NCI-H2227 treated with DMSO at 0.1 percent for 48 hours (cell line): ENCODE results near the gene ALPI.

Experiments used
- DNase-seq: peaks from one replicate; lab custom pipeline; 2025; lab: John Stamatoyannopoulos, UW

Gene ALPI

DNA sequence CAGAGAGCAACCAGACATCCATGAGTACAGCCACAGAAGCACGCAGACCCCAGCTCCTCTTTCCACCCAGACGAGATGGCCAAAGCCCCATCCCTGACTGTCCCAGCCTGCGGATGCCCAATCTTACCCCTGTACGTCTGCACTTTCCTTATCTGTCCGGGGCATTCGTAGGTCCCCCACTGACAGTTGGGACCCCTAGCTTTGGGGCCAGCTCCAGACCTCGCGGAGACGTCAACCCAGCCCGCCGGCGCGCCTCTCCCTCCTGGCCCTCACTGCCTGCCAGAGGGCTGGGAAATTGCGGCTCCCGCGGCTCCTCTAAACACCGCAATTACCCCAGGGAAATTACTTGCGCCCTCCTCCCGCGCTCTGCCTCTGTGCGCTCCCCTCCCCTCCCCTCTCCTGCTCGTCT, 29.4 kb downstream of the ALPI start:
- peak; percentile 71 for DNase-seq

DNA sequence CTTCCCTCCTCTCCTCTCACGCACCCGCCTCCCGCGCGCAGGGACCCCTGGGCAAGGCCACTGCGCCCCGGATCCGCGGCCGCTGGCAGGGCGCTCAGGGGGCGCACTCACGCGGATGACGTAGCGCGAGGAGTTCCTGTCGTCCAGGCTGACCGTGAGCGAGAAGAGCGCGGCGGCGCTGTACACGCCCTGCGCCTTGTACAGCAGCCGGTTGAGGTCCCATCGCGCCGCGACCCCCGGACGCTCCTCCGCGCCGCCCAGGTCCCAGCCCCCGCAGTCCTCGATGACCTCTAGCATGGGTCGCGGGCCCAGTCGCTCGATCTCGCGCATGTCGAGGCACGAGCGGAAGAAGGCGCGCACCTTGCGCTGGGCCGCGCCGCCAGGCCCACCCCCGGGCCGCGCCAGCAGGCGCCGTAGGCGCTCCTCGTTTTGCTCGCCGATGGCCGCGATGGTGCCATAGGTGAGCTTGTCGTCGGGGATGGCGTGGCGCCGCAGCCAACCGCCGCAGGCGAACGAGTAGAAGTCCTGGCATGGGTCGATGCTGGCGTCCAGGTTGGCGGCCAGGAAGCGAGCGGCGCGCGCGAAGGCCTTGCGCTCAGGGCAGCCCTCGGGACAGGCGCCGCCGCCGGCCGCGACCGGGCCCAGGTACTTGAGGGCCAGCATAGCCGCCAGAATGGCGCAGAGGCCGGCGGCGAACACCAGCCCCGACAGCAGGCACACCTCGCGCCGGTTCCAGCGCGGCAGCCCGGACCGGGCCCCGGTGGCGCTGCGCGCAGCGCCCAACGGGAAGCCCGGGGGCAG, 30.0 kb downstream of the ALPI start:
- DNase-seq: peak; percentile 57

DNA sequence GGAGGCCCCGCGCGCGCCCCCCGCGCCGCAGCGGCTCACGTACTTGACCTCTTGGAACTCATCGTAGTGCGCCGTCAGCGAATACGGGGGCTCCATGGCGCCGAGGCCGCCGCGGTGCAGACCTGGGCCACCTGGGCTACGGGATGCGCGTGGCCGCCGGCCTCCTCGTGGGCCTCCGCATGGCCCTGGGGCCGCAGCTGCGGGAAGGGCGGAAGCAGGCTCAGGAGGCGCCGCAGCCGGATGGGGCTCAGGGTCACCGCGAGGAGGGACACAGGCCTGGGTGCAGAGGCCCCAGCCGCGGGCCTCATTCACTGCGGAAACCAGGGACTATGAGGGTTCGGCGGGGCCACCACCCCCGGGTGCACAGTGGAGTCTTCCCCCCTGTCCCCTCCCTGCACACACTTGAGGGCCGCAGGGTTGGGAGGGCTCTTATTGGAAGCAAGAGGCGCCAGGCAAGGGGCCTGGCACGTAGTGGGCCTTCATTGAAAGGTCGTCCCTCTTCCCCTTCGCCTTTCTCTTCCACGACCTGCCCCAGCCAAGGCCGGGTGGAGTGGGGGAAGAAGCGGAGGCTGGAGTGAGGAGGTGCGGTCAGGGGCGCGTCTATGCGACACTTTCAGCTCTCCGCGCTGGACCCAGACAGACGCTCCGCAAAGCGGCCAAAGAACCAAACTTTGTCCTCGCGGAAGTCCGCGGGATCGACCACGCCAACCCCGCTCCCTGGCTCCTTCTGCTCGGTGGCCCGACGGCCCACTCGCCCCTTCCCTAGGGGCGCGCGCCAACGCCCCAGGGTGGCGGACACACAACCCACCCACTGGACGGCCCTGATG, 30.8 kb downstream of the ALPI start:
- DNase-seq: no peak

DNA sequence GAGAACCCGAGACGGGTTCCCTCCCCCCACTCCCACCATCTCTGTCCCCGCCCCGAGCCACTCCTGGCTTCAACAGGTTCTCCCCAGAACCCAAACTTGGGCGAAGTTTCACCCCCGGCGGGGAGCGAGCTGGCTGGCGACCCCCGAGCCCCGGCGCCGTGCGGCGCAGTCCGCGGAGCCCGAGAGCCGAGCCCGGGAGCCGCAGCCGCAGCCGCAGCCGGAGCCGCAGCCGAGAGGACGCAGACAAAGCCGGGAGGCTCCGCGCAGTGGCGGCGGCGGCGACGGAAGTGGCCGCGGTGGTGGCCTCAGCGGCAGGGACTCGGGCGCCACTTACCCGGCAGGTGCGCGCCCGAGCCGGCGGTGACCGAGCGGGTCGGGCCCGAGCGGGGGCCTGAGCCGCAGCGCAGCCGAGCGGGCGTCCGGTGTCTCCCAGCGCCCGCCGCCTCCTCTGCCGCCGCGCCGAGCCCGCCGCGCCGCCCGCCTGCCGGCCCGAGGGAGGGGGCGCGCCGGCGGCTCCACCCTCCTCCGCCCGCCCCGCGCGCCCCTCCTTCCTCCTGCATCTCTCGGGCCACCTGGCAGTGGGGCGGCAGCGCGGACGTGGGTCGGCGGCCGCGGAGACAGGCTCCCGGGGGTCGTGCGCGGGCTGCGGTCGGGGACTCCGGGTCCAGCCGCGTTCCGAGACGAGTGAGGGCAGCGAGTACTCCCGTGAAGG, 31.6 kb downstream of the ALPI start, which contains the start of gene ECEL1:
Gene ECEL1, minus strand, starts transcription at position 450 of the 712 bp plus-strand sequence. CDS start 1,181 bp downstream, outside the sequence.
- no peak for DNase-seq

DNA sequence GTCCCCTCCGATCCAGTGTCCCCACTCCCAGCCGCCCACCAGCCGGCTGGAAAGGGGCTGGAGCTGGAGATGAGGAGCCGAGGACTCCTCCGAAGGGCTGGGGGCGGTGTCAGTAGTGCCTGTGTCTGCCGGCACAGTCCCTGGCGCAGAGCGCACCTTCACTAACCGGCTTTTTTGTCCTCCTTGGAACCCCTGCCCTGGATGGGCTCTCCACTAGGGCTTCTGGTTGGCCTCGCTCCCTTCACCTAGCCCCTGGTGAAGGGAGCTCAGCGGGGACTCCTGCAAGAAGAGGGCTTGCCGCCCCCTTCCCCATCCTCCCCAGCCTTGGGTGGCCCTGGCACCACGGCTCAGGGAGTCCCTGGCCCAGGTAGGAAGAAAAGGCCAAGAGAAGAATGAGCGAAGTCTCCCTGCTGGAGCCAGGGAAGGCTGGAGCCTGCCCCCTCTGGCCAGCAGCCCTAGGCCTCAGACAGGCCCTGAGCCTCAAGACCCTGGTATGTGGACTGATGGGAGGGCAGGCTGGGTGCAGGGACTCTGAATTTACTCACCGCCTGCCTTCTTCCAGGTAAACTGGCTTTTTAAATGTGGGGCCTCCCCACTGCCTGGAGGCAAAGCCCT, 32.3 kb downstream of the ALPI start:
- DNase-seq: no peak

DNA sequence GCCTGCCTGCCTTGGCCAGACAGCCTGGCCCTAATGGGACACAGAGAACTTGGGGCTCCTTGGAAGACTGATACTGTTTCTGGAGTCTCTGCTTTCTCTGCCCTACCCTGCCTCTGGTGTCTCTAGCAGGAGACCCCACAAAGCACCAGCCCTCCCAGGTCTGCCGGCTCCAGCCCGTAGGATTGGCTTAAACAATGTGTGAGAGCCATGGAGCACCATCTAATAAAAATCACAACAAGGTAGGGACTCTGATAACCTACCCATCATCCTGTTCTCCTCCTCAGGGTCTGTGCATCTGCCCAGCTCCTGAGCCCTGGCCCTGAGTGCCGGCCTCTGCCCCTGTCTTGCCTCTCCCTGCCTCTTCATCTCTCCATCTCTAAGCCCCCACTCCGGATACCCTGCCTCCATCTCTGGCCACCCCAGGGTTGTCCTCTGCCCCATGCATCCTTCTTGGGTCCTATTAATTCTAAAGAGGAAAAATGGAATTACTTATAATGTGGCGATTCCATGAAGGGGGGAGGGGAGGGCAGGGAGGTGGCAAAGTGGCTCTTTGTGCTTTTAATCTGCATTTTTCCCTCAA, 32.9 kb downstream of the ALPI start:
- DNase-seq: no peak

DNA sequence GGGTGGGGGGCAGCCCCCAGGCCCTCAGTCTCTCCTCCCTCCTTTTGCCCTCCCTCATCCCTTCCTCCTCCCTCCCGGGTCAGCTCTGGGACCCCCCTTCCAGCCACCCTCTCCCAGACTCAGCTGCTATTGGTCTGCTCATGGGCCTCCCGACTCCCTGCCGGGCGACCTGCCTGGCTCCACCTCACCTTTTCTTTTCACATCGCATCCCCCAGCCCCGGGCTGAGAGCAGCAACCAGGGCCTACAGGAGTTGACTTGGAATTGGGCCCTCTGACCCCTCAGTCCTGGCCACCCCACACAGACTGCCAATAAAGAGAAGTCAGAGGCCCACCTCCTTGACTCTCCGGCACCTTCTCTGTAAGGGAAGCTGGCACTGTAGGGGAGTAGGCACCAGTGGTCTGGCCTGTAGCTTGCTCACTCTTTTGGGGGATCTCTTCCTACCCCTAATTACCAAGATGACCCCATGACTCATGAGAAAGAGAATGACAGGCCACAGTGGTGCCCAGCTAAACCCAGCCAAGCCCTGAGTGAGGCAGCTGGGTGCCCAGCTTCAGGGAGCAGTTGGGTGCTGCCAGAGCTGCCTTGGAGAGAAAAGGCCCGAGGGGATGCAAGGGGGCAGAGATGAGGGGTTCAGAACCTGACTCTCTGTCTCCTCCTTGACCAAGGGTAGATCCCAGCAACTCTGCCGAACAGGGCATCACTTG, 33.7 kb downstream of the ALPI start:
- DNase-seq: no peak

DNA sequence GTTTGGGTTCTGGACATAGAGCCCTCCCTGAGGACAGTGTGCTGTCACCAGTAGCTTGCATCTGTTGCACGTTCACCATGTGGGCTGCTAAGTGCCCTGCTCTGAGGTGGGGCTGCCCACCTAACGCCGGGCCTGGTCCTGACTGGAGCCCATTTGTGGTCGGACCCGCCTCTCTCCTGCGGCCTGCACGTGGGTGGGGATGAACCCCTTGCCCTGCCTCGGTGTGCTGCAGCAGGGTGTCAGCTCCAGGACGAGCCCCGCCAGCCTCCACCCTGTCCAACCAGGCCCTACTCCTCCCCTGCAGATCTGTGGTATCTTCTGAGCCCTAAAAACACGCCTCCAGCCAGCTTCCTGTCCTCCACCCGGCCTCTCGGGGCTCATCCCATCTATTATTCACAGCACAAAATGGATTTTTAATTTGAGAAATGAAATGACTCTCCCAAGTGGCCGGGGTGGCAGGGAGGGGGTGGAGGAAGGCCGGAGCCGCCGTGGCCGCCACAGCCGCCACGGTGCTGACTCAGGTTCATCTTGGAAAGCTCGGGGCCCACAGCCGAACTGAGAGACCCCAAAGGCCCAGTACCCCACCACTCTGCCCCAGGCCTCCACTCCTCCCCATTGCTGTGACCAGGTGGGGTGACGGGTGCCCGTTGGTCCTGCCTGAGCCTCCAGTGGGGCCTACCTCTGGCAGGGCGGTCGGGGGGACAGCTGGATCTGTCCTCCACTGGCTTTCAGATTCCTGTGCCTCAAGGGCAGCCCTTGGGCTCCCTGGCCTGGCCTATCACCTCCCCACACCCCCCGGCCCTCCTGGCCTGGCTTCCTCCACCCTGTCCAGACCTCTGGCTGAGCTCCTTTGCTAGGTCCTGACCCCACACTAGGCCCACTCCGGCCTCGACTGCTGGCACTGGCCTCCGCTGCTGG, 34.5 kb downstream of the ALPI start:
- no peak for DNase-seq

DNA sequence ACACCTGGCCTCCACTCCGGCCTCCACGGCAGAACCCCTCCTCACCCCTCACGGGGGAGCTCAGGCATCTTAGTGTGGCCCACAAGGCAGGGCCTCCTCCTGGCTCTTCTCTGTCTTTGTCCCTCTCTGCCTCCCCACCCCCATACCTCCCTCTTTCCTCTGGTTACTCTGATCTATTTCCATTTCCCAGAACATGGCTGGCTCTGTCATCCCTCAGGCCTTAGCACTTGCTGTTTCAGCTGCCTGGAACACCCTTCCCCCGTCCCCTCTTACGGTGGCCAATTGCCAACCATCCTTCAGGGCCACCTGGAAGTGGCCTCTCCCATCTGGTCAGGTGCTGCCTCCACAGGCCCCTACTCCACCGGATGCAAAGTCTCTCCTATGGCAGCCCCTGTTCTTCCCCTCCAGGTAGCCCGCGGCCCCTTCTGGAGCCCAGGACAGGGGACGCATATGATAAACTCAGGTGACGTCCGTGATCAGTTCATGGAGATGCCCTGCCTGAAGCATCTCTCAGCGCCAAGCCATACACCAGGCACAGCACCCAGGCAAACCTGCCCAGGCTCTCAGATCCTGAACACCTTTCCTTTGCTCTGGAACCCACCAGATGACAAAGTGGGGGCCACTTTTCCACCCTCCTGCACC, 35.3 kb downstream of the ALPI start:
- no peak for DNase-seq

DNA sequence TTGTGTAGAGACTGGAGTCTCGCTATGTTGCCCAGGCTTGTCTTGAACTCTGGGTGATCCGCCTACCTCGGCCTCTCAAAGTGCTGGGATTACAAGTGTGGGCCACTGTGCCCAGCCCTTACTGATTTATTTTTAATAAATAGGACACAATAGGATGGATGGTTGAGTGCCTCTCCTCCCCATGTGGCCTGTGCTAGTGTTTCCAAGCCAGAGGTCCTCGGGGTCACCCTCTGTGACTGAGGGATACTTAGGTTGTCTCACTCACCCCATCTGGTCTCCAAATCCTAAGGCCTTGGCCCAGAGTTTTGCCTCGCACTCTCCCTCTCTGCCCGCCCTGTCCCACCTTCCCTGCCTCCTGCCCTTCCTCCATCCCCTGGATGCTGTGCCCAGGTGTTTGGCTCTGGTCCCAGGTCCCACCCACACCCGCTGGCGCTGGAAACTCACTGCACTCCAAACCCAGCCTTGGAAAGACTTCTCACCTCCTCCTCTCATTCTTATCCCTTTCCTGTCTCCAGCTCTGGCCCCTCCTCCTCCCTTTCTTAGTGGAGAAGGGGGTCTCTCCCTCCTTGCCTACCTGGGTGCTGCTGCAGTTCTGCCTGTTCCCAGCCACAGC, 36.4 kb downstream of the ALPI start:
- no peak for DNase-seq

DNA sequence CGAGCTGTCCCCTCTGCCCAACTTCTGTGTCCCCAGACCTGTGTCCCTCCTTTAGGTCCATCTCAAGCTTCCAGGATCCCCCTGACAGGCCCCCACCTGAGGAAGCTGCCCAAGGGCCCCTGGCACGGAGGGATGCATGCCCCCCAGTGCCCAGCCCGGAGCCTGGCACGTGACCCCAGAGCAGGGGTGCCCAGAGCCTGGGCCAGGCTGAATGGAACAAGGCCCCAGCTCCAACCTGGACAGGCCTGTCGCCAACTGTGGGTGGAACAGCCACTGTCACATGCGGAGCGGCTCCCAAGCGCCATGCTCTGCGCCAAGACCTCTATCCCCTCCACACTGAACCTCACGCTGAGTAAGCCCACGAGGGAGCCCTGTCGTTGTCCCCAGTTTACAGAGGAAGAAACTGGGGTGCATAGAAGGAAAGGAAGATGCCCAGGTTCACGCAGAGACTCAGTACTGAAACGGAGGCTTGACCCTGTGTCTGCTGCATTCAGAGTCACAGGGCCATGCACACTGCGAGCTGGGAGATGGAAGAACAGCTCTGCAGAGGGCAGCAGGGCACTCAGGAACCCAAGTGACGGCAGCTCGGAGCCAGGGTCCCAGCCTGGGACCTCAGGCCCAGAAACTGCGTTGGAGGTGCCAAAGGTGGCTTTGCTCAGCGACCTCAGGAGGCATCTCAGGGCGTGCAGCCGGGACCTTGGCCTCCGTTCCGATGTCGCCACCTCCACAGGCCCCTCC, 37.2 kb downstream of the ALPI start:
- DNase-seq: no peak

DNA sequence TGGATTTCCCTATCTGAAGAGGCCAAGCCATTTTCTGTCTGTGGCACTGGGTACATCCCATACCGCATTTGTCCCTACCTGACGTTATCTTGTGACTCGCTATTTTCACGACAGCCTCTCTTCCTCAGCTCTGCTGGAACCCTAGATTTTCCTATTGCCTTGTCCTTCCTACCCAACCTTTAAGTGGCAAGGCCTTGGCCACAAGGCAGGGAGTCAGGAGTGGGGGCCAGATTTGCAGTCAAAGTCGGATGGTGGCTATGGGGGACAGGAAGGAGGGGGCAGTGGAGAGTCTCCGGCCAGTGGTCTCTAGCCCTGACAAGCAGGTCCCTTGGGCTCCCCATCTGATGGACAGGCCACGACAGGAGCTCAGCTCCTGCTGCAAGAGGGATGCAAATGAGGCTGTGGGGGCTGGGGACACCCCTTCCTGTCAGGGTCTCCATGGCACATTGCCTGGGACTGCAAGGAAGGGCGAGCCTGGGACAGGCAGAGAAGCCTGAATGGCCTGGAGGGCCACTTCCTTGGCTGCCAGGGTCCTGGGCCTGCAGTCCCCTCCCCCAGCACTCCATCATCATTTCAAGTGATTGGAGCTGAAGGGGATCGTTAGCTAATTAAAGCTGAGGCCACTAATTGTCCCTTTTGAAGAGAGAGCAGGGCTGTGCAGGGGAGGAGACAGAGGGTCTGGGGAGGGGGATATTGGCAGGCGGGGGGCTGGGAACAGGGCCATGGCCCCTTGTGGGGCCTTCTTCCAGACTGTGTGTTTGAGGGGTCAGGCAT, 37.9 kb downstream of the ALPI start:
- DNase-seq: no peak

DNA sequence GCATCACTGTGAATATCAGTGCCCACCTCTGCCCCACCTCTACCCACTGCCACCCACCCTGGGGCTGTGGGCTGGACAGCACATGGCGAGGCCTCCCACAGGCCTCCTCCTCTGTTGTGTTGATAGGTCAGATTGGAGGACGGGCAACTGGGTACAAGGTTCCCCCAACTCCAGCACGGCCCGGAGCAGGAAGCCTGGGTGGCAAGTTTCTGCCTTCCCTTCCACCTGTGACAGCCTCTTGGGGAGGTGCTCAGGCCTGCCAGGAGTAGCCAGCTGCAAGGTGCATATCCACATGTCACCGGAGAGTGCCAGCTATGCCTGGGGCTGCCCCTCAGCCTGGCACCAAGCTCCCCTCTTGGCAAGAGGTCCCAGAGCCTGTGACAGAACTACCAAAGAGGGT, 38.6 kb downstream of the ALPI start:
- no peak for DNase-seq

DNA sequence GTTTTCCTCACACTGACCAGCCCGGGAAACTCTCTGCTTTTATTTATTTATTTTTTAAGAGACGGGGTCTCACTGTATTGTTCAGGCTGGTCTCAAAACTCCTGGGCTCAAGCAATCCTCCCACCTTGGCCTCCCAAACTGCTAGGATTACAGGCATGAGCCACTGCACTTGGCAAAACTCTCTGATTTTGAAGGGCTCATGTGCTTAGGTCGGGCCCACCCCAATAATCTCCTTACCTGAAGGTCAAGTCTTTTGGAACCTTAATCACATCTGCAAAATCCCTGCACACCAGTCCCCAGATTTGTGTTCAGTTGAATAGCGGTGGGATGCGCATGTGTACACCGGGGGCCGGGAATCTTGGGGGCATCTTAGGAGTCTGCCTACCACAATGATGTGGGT, 39.3 kb downstream of the ALPI start:
- no peak for DNase-seq

DNA sequence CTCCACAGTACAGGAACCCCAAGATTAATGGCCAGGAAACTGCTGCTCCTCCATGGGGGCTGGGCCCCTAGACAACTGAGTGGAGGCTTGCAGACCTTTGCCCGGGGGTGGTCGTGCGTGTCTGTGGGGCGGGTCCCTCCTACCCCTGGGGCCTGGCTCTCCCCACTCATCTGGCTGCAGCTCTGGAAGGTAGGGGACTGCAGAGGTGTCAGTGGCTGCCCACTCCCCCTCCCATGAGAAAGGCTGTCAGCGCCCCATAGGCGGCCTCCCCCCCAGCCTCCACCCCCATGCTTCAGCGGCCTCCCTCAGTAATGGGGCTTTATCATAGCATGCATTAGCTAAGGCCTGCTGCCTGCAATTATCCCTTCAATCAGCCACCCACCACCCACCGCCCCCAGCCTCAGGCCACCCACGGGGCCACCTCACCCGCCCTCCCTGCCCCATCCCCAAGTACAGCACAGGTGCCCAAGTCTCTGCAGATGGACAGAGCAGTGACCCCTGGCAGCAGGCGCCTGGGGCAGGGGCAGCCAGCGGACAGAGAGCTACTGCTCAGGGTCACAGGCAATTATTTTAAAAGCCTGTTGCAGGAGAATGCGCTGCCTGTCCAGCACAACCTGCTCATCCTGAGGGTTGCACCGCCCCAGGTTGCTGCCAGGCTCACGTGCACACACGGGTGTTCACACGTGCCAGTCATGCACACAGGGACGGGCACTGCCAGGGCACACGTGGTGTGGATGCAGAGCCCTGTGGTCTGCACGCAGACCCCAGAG, 40.7 kb downstream of the ALPI start:
- DNase-seq: peak; percentile 45

DNA sequence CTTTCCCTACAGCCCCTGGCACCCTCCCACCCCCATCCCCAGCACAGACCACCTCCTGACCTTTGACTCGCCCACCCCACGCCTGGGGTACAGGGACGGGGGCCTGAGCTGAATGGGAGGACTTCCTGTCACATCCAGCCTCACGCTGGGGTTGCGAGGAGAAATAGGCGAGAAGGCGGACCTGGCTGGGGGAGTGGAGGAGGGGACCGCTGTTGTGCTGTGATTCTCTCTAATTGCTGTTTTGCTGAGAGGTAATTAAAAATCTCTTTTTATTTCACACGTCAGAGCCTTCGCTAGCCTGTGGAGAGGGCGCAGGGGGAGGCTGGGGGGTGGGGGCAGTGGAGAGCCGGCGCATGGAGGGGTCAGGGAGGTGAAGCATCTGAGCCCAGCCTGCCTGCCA, 41.4 kb downstream of the ALPI start:
- no peak for DNase-seq

DNA sequence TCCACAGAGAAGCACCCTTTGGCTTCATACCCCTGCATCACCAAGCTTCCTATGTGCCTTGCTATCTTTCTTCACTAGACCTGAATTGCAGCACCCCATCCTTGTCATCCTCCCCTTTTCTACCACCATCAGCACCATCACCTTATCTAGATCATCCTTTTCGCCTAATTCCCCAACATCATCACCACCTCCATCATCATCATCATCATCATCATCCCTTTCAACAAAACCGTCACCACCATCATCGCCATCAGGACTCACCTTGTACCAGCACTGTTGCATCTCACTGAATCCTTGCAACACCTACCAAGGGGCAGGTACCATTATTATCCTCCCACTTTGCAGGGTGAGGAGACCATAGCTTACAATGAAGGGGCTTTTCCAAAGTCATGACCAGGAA, 42.5 kb downstream of the ALPI start:
- no peak for DNase-seq
